LoVo (cell line): ENCODE results near the gene RFK.
"Not testable (repeated sequence)": the region's sequence is repeated elsewhere in the genome, so short reads cannot be mapped to it uniquely, and the experiment has no call there.

Experiments
- DNase-seq: peaks from one replicate; pipeline ENCODE4 v3.0.0-alpha.2; 2016; ENCODE audit warnings: low spot score

Gene RFK

GRCh38 chr9:76394195-76394959, at the start of gene RFK:
TSS of gene RFK (minus strand) at chr9:76394426. CDS start at chr9:76394171, 255 bp downstream.
- peak; percentile 91 for DNase-seq

- no peak for DNase-seq
These were observed 49.7 kb upstream of the RFK start for GRCh38 chr9:76443887-76444286.

- DNase-seq = no peak
These were observed 47.5 kb upstream of the RFK start for GRCh38 chr9:76441551-76442322.

- no peak for DNase-seq
These were observed 44.8 kb upstream of the RFK start for GRCh38 chr9:76438841-76439588.

GRCh38 chr9:76437017-76437699, 42.9 kb upstream of the RFK start:
- DNase-seq = not testable (repeated sequence)

GRCh38 chr9:76434897-76435296, 40.7 kb upstream of the RFK start:
- not testable (repeated sequence) for DNase-seq

- DNase-seq = no peak
These were observed 39.6 kb upstream of the RFK start for GRCh38 chr9:76433836-76434235.

GRCh38 chr9:76433406-76433805, 39.2 kb upstream of the RFK start:
- DNase-seq = no peak

GRCh38 chr9:76431601-76432000, 37.4 kb upstream of the RFK start:
- no peak for DNase-seq

GRCh38 chr9:76426807-76427419, 32.7 kb upstream of the RFK start:
- no peak for DNase-seq

GRCh38 chr9:76425677-76426453, 31.6 kb upstream of the RFK start:
- DNase-seq = no peak

GRCh38 chr9:76424491-76424890, 30.3 kb upstream of the RFK start:
- no peak for DNase-seq

- DNase-seq = no peak
These were observed 29.3 kb upstream of the RFK start for GRCh38 chr9:76423216-76424177.

- DNase-seq = no peak
These were observed 25.7 kb upstream of the RFK start for GRCh38 chr9:76419782-76420380.

GRCh38 chr9:76417394-76417793, 23.2 kb upstream of the RFK start:
- DNase-seq = no peak

GRCh38 chr9:76415731-76416130, 21.5 kb upstream of the RFK start:
- DNase-seq = no peak

GRCh38 chr9:76415154-76415553, 20.9 kb upstream of the RFK start:
- no peak for DNase-seq

- no peak for DNase-seq
These were observed 20.4 kb upstream of the RFK start for GRCh38 chr9:76414661-76415060.

- no peak for DNase-seq
These were observed 19.4 kb upstream of the RFK start for GRCh38 chr9:76413658-76414057.
